ENCODE results near the gene KCNQ1.
A peak's percentile ranks its signal among the peaks of the same experiment; 100 is the strongest.

The KCNQ1 gene

GRCh38 chr11:2649848-2650247 lies 205.0 kb downstream of the KCNQ1 start:
- H3K4me3 ChIP-seq (ENCODE audit: low read length in 2 of 2): no peak overlapping the region
- H3K9ac ChIP-seq (ENCODE audit: low read length in 2 of 2): no peak overlapping the region
- no peaks in the 10 kb centered on the region for H3K4me1 ChIP-seq (ENCODE audit: control insufficient read depth, insufficient read depth, low read length)
- H3K27ac ChIP-seq (ENCODE audit: low read length): no peak overlapping the region
- no peaks in the 10 kb centered on the region for H3K27me3 ChIP-seq (ENCODE audit: control insufficient read depth in 1 of 2, insufficient read depth in 2 of 2, low read length in 2 of 2)
- no peaks in the 10 kb centered on the region for H3K36me3 ChIP-seq (ENCODE audit: control insufficient read depth in 2 of 2, insufficient read depth in 2 of 2, low read length in 2 of 2)
- H3K9me3 ChIP-seq (ENCODE audit: control insufficient read depth in 2 of 2, low read length in 2 of 2): peaks cover 0 to 44% of the 10 kb centered on the region in 2 donors

GRCh38 chr11:2650343-2650867 lies 205.6 kb downstream of the KCNQ1 start:
- H3K4me1 ChIP-seq (ENCODE audit: control insufficient read depth, insufficient read depth, low read length): no peaks in the 10 kb centered on the region
- peaks cover 0 to 39% of the 10 kb centered on the region in 2 donors for H3K9me3 ChIP-seq (ENCODE audit: control insufficient read depth in 2 of 2, low read length in 2 of 2)
- H3K4me3 ChIP-seq (ENCODE audit: low read length in 2 of 2): peak overlapping the region in 1 of 2 donors; percentile 20
- no peak overlapping the region for H3K27ac ChIP-seq (ENCODE audit: low read length)
- H3K27me3 ChIP-seq (ENCODE audit: control insufficient read depth in 1 of 2, insufficient read depth in 2 of 2, low read length in 2 of 2): no peaks in the 10 kb centered on the region
- no peaks in the 10 kb centered on the region for H3K36me3 ChIP-seq (ENCODE audit: control insufficient read depth in 2 of 2, insufficient read depth in 2 of 2, low read length in 2 of 2)
- no peak overlapping the region for H3K9ac ChIP-seq (ENCODE audit: low read length in 2 of 2)

GRCh38 chr11:2651054-2651617 lies 206.3 kb downstream of the KCNQ1 start:
- Histone ChIP-seq H3K9me3 (ENCODE audit: control insufficient read depth in 2 of 2, low read length in 2 of 2) (peaks cover 0 to 37% of the 10 kb centered on the region in 2 donors), H3K27ac (ENCODE audit: low read length) (no peak overlapping the region)

GRCh38 chr11:2651826-2652271 lies 207.0 kb downstream of the KCNQ1 start:
- H3K9me3 ChIP-seq (ENCODE audit: control insufficient read depth in 2 of 2, low read length in 2 of 2): peaks cover 0 to 33% of the 10 kb centered on the region in 2 donors

More at GRCh38 chr11:2651054-2651617, 206.3 kb downstream of the KCNQ1 start:
- no peak overlapping the region for H3K4me3 ChIP-seq (ENCODE audit: low read length in 2 of 2)
- no peaks in the 10 kb centered on the region for H3K4me1 ChIP-seq (ENCODE audit: control insufficient read depth, insufficient read depth, low read length)
- no peak overlapping the region for H3K9ac ChIP-seq (ENCODE audit: low read length in 2 of 2)
- H3K27me3 ChIP-seq (ENCODE audit: control insufficient read depth in 1 of 2, insufficient read depth in 2 of 2, low read length in 2 of 2): no peaks in the 10 kb centered on the region
- no peaks in the 10 kb centered on the region for H3K36me3 ChIP-seq (ENCODE audit: control insufficient read depth in 2 of 2, insufficient read depth in 2 of 2, low read length in 2 of 2)

GRCh38 chr11:2652333-2653197 lies 207.8 kb downstream of the KCNQ1 start:
- Histone ChIP-seq H3K9ac (ENCODE audit: low read length in 2 of 2) (no peak overlapping the region), H3K4me3 (ENCODE audit: low read length in 2 of 2) (peak overlapping the region in 1 of 2 donors; percentile 34), H3K4me1 (ENCODE audit: control insufficient read depth, insufficient read depth, low read length) (no peaks in the 10 kb centered on the region), H3K36me3 (ENCODE audit: control insufficient read depth in 2 of 2, insufficient read depth in 2 of 2, low read length in 2 of 2) (no peaks in the 10 kb centered on the region), H3K9me3 (ENCODE audit: control insufficient read depth in 2 of 2, low read length in 2 of 2) (peaks cover 0 to 33% of the 10 kb centered on the region in 2 donors), H3K27ac (ENCODE audit: low read length) (no peak overlapping the region), H3K27me3 (ENCODE audit: control insufficient read depth in 1 of 2, insufficient read depth in 2 of 2, low read length in 2 of 2) (no peaks in the 10 kb centered on the region)

More at GRCh38 chr11:2651826-2652271, 207.0 kb downstream of the KCNQ1 start:
- Histone ChIP-seq H3K27ac (ENCODE audit: low read length) (no peak overlapping the region), H3K36me3 (ENCODE audit: control insufficient read depth in 2 of 2, insufficient read depth in 2 of 2, low read length in 2 of 2) (no peaks in the 10 kb centered on the region), H3K27me3 (ENCODE audit: control insufficient read depth in 1 of 2, insufficient read depth in 2 of 2, low read length in 2 of 2) (no peaks in the 10 kb centered on the region), H3K4me3 (ENCODE audit: low read length in 2 of 2) (no peak overlapping the region), H3K4me1 (ENCODE audit: control insufficient read depth, insufficient read depth, low read length) (no peaks in the 10 kb centered on the region), H3K9ac (ENCODE audit: low read length in 2 of 2) (no peak overlapping the region)

- Histone ChIP-seq H3K27me3 (ENCODE audit: control insufficient read depth in 1 of 2, insufficient read depth in 2 of 2, low read length in 2 of 2) (no peaks in the 10 kb centered on the region), H3K9ac (ENCODE audit: low read length in 2 of 2) (no peak overlapping the region), H3K4me3 (ENCODE audit: low read length in 2 of 2) (peak overlapping the region in 1 of 2 donors; percentile 34), H3K36me3 (ENCODE audit: control insufficient read depth in 2 of 2, insufficient read depth in 2 of 2, low read length in 2 of 2) (no peaks in the 10 kb centered on the region), H3K27ac (ENCODE audit: low read length) (no peak overlapping the region), H3K9me3 (ENCODE audit: control insufficient read depth in 2 of 2, low read length in 2 of 2) (peaks cover 0 to 33% of the 10 kb centered on the region in 2 donors), H3K4me1 (ENCODE audit: control insufficient read depth, insufficient read depth, low read length) (no peaks in the 10 kb centered on the region)
These were observed 208.4 kb downstream of the KCNQ1 start for GRCh38 chr11:2653198-2653551.

GRCh38 chr11:2653930-2654739 lies 209.3 kb downstream of the KCNQ1 start:
- no peaks in the 10 kb centered on the region for H3K4me1 ChIP-seq (ENCODE audit: control insufficient read depth, insufficient read depth, low read length)
- H3K4me3 ChIP-seq (ENCODE audit: low read length in 2 of 2): no peak overlapping the region
- H3K9ac ChIP-seq (ENCODE audit: low read length in 2 of 2): no peak overlapping the region
- peaks cover 0 to 30% of the 10 kb centered on the region in 2 donors for H3K9me3 ChIP-seq (ENCODE audit: control insufficient read depth in 2 of 2, low read length in 2 of 2)
- no peaks in the 10 kb centered on the region for H3K27me3 ChIP-seq (ENCODE audit: control insufficient read depth in 1 of 2, insufficient read depth in 2 of 2, low read length in 2 of 2)
- H3K36me3 ChIP-seq (ENCODE audit: control insufficient read depth in 2 of 2, insufficient read depth in 2 of 2, low read length in 2 of 2): no peaks in the 10 kb centered on the region
- H3K27ac ChIP-seq (ENCODE audit: low read length): no peak overlapping the region

- no peak overlapping the region for H3K27ac ChIP-seq (ENCODE audit: low read length)
These were observed 210.4 kb downstream of the KCNQ1 start for GRCh38 chr11:2655016-2655719.

GRCh38 chr11:2655834-2656622 lies 211.2 kb downstream of the KCNQ1 start:
- Histone ChIP-seq H3K4me1 (ENCODE audit: control insufficient read depth, insufficient read depth, low read length) (no peaks in the 10 kb centered on the region), H3K36me3 (ENCODE audit: control insufficient read depth in 2 of 2, insufficient read depth in 2 of 2, low read length in 2 of 2) (no peaks in the 10 kb centered on the region)

More at GRCh38 chr11:2655016-2655719, 210.4 kb downstream of the KCNQ1 start:
- no peak overlapping the region for H3K4me3 ChIP-seq (ENCODE audit: low read length in 2 of 2)
- H3K9ac ChIP-seq (ENCODE audit: low read length in 2 of 2): no peak overlapping the region
- no peaks in the 10 kb centered on the region for H3K36me3 ChIP-seq (ENCODE audit: control insufficient read depth in 2 of 2, insufficient read depth in 2 of 2, low read length in 2 of 2)
- no peaks in the 10 kb centered on the region for H3K4me1 ChIP-seq (ENCODE audit: control insufficient read depth, insufficient read depth, low read length)
- no peaks in the 10 kb centered on the region for H3K27me3 ChIP-seq (ENCODE audit: control insufficient read depth in 1 of 2, insufficient read depth in 2 of 2, low read length in 2 of 2)
- peaks cover 0 to 24% of the 10 kb centered on the region in 2 donors for H3K9me3 ChIP-seq (ENCODE audit: control insufficient read depth in 2 of 2, low read length in 2 of 2)

More at GRCh38 chr11:2655834-2656622, 211.2 kb downstream of the KCNQ1 start:
- no peaks in the 10 kb centered on the region for H3K27me3 ChIP-seq (ENCODE audit: control insufficient read depth in 1 of 2, insufficient read depth in 2 of 2, low read length in 2 of 2)
- H3K9me3 ChIP-seq (ENCODE audit: control insufficient read depth in 2 of 2, low read length in 2 of 2): peaks cover 3 to 16% of the 10 kb centered on the region in 2 donors
- H3K9ac ChIP-seq (ENCODE audit: low read length in 2 of 2): no peak overlapping the region
- no peak overlapping the region for H3K27ac ChIP-seq (ENCODE audit: low read length)
- no peak overlapping the region for H3K4me3 ChIP-seq (ENCODE audit: low read length in 2 of 2)
